ENCODE results near the gene NEXMIF. TPM values are rescaled to one million over a fixed set of nuclear protein-coding genes. Genes with fewer than 3 reads are reported as not detected.
"Not testable (repeated sequence)": the region's sequence is repeated elsewhere in the genome, so short reads cannot be mapped to it uniquely, and the experiment has no call there.

Gene NEXMIF
- polyA plus RNA-seq, 1 of the 3 experiments (the other 2 are of a cell fraction), result under 0.01 TPM

DNA sequence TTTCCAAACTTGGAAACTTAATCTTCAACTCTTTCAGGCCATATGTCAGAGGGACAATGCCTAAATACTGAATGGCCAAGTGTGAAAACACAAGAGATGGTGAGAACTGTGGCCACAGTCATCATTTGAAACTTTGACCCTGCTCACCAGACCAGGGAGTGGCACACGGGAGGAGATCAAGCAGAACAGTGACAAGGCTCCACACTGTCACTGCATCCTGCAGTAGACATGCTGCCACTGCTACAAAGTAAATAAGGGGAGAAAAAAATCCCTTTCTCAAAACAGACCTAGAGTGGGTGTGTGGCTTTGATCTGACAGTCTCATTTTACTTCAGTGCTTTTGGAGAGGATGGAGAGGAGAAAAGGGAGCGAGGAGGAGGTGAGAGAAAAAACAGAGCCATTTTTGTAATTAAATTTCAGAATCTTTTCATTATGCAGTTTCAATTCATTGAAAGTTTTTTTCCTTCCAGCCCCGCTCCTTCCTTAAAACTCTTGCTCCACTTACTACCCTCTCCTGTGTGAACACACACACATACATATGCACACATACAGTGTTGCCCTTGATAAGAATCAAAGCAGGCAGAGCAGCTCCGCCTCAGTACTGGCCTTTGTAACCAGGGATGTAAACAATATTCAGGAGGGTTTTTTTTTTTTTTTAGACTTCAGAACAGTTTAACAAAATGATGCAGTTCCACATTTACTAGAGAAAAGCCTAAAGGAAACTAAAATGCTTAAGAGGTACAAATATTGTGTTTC is 34.4 kb downstream of the NEXMIF start:
- Histone ChIP-seq H3K4me1 (ENCODE audit: control insufficient read depth in 1 of 2, insufficient read depth in 2 of 2, low read depth in 1 of 2, low read length in 1 of 2) (no peaks in the 10 kb centered on the region), H3K4me2 (no peak overlapping the region), H3F3A (replicated peaks; ENCODE audit: insufficient read depth) (no peaks in the 10 kb centered on the region), H3K9ac (no peak overlapping the region), H3K79me2 (ENCODE audit: insufficient read depth) (no peaks in the 10 kb centered on the region), H3K4me3 (ENCODE audit: low read depth in 2 of 2, low read length in 1 of 2) (no peak overlapping the region), H3K27me3 (ENCODE audit: insufficient read depth) (no peaks in the 10 kb centered on the region), H3K9me2 (no peaks in the 10 kb centered on the region), H4K20me1 (ENCODE audit: insufficient read depth) (no peaks in the 10 kb centered on the region), H2AFZ (ENCODE audit: low read depth) (no peak overlapping the region), H3K27ac (ENCODE audit: low read depth in 2 of 2, low read length in 1 of 2) (no peak overlapping the region), H3K36me3 (replicated peaks in 1 of 2; ENCODE audit: control insufficient read depth in 1 of 2, insufficient read depth in 2 of 2, low read length in 1 of 2) (no peaks in the 10 kb centered on the region), H3K9me3 (no peaks in the 10 kb centered on the region)
- 3% methylated on average over 4 of the region's 4 CpGs for WGBS (ENCODE audit: low lambda C conversion rate)
- ChIA-PET CTCF (no interaction called here), POLR2A (no interaction called here)
- TF ChIP-seq NRF1 (IDR thresholded peaks at IDR 0.05; ENCODE audit: low read depth, low read length), result no peak
- TF ChIP-seq, protein P1, sequence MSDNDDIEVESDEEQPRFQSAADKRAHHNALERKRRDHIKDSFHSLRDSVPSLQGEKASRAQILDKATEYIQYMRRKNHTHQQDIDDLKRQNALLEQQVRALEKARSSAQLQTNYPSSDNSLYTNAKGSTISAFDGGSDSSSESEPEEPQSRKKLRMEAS (IDR thresholded peaks at IDR 0.05; ENCODE audit: low read depth), result no peak
- TF ChIP-seq JUND (IDR thresholded peaks at IDR 0.05), result no peak
- TF ChIP-seq, protein P2, sequence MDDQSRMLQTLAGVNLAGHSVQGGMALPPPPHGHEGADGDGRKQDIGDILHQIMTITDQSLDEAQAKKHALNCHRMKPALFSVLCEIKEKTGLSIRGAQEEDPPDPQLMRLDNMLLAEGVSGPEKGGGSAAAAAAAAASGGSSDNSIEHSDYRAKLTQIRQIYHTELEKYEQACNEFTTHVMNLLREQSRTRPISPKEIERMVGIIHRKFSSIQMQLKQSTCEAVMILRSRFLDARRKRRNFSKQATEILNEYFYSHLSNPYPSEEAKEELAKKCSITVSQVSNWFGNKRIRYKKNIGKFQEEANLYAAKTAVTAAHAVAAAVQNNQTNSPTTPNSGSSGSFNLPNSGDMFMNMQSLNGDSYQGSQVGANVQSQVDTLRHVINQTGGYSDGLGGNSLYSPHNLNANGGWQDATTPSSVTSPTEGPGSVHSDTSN (IDR thresholded peaks at IDR 0.05), result no peak
- TF ChIP-seq FOSL2 (IDR thresholded peaks at IDR 0.05; ENCODE audit: borderline replicate concordance, low read depth), result no peak
- no peak for TF ChIP-seq IRF3 (IDR thresholded peaks at IDR 0.05; ENCODE audit: low read depth, low read length)
- TF ChIP-seq RFX5 (IDR thresholded peaks at IDR 0.05; ENCODE audit: low read length), result no peak
- peak; percentile 4 for DNase-seq

DNA sequence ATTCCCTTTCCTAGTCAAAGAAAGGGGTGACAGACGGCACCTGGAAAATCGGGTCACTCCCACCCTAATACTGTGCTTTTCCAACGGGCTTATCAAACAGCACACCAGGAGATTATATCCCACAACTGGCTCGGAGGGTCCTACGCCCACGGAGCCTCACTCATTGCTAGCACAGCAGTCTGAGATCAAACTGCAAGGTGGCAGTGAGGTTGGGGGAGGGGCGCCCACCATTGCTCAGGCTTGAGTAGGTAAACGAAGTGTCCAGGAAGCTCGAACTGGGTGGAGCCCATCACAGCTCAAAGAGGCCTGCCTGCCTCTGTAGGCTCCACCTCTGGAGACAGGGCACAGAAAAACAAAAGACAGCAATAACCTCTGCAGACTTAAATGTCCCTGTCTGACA is 42.9 kb downstream of the NEXMIF start:
- H3K9me2 ChIP-seq, CTCF ChIA-PET: not testable (repeated sequence)

GRCh38 chrX:74865725-74866124 is 59.5 kb downstream of the NEXMIF start:
- no peak overlapping the region for H2AFZ ChIP-seq (ENCODE audit: low read depth)
- H3K4me3 ChIP-seq (ENCODE audit: low read depth in 2 of 2, low read length in 1 of 2), result no peak overlapping the region
- no peaks in the 10 kb centered on the region for H3K27me3 ChIP-seq (ENCODE audit: insufficient read depth)
- ChIA-PET CTCF (no interaction called here), POLR2A (no interaction called here)
- H3K4me1 ChIP-seq (ENCODE audit: control insufficient read depth in 1 of 2, insufficient read depth in 2 of 2, low read depth in 1 of 2, low read length in 1 of 2), result no peaks in the 10 kb centered on the region
- no peaks in the 10 kb centered on the region for H3K9me3 ChIP-seq
- TF ChIP-seq YY1 (IDR thresholded peaks at IDR 0.05; ENCODE audit: low read depth) (no peak), TEAD4 (IDR thresholded peaks at IDR 0.05; ENCODE audit: borderline replicate concordance, insufficient read depth) (no peak)
- 20% methylated on average over 4 of the region's 4 CpGs for WGBS (ENCODE audit: low lambda C conversion rate)
- H3K27ac ChIP-seq (ENCODE audit: low read depth in 2 of 2, low read length in 1 of 2), result no peak overlapping the region
- DNase-seq, result no peak
- H3K9ac ChIP-seq, result no peak overlapping the region
- no peaks in the 10 kb centered on the region for H3K79me2 ChIP-seq (ENCODE audit: insufficient read depth)
- H4K20me1 ChIP-seq (ENCODE audit: insufficient read depth), result no peaks in the 10 kb centered on the region
- H3K4me2 ChIP-seq, result no peak overlapping the region
- H3K9me2 ChIP-seq, result no peaks in the 10 kb centered on the region
- H3F3A ChIP-seq (replicated peaks; ENCODE audit: insufficient read depth), result no peaks in the 10 kb centered on the region
- H3K36me3 ChIP-seq (replicated peaks in 1 of 2; ENCODE audit: control insufficient read depth in 1 of 2, insufficient read depth in 2 of 2, low read length in 1 of 2), result no peaks in the 10 kb centered on the region

More for the DNA sequence above, 42.9 kb downstream of the NEXMIF start:
- H3K4me3 ChIP-seq (ENCODE audit: low read depth in 2 of 2, low read length in 1 of 2); POLR2A ChIA-PET; H3F3A ChIP-seq (replicated peaks; ENCODE audit: insufficient read depth); H3K4me2 ChIP-seq; H3K27me3 ChIP-seq (ENCODE audit: insufficient read depth); H3K4me1 ChIP-seq (ENCODE audit: control insufficient read depth in 1 of 2, insufficient read depth in 2 of 2, low read depth in 1 of 2, low read length in 1 of 2); H4K20me1 ChIP-seq (ENCODE audit: insufficient read depth); H2AFZ ChIP-seq (ENCODE audit: low read depth); DNase-seq; H3K9ac ChIP-seq; H3K79me2 ChIP-seq (ENCODE audit: insufficient read depth); H3K36me3 ChIP-seq (replicated peaks in 1 of 2; ENCODE audit: control insufficient read depth in 1 of 2, insufficient read depth in 2 of 2, low read length in 1 of 2); H3K27ac ChIP-seq (ENCODE audit: low read depth in 2 of 2, low read length in 1 of 2); H3K9me3 ChIP-seq: not testable (repeated sequence)
- WGBS (ENCODE audit: low lambda C conversion rate), result 37% methylated on average over 6 of the region's 9 CpGs
